K562 (cell line): ENCODE data around the gene HEXIM2. TPM values are rescaled to one million over a fixed set of nuclear protein-coding genes. Genes with fewer than 3 reads are reported as not detected.

Source experiments
- CUX1 ChIP-seq: fragments of 200-800 bp; sonication (Bioruptor generic); IDR thresholded peaks from 2 replicates; pipeline ENCODE4 v1.6.1; 2016; ENCODE audit warnings: missing genetic modification characterization, missing compliant biosample characterization
- E2F4 ChIP-seq: sonication (generic); formaldehyde crosslinking; IDR thresholded peaks from 2 replicates; pipeline ENCODE4 v1.8.0; 2022; ENCODE audit warnings: mild to moderate bottlenecking, low read depth, missing genetic modification reagents
- E2F8 ChIP-seq: fragments of 450-650 bp; IDR thresholded peaks from 2 replicates; pipeline ENCODE4 v1.7.1; 2018; ENCODE audit warnings: mild to moderate bottlenecking, low read depth; ENCODE audit not compliant: partially characterized antibody
- EGR1 ChIP-seq: fragments of 450-650 bp; conservative IDR thresholded peaks from 2 replicates; pipeline ENCODE4 v1.6.1; 2017; ENCODE audit warnings: mild to moderate bottlenecking
- ELF2 ChIP-seq: fragments of 250-450 bp; sonication (Bioruptor Pico); IDR thresholded peaks from 2 replicates; pipeline ENCODE4 v1.5.0; 2021; ENCODE audit warnings: mild to moderate bottlenecking
- GMEB1 ChIP-seq: fragments of 250-450 bp; sonication (Bioruptor Pico); IDR thresholded peaks from 2 replicates; pipeline ENCODE4 v1.4.0; 2020; ENCODE audit warnings: mild to moderate bottlenecking
- HOMEZ ChIP-seq: fragments of 250-450 bp; sonication (Bioruptor Pico); IDR thresholded peaks from 2 replicates; pipeline ENCODE4 v1.4.0; 2020; ENCODE audit warnings: mild to moderate bottlenecking, moderate library complexity
- MTF1 ChIP-seq: fragments of 250-450 bp; sonication (Bioruptor Pico); IDR thresholded peaks from 2 replicates; pipeline ENCODE4 v1.9.0; 2021; ENCODE audit warnings: moderate library complexity, mild to moderate bottlenecking, inconsistent platforms, borderline replicate concordance
- OTX1 ChIP-seq: fragments of 450-650 bp; formaldehyde crosslinking; IDR thresholded peaks from 2 replicates; pipeline ENCODE4 v1.4.0; 2022; ENCODE audit warnings: mild to moderate bottlenecking
- WHSC1 ChIP-seq: IDR thresholded peaks from one replicate; pipeline ENCODE4 v1.6.1; 2012; ENCODE audit warnings: low read length, control low read depth, inconsistent platforms
- ZNF280B ChIP-seq: fragments of 250-450 bp; sonication (Bioruptor Pico); IDR thresholded peaks from 2 replicates; pipeline ENCODE4 v1.5.1; 2021; ENCODE audit warnings: mild to moderate bottlenecking
- polyA plus RNA-seq, 8 experiments: library from polyadenylated mRNA; depleted of rRNA in 4 of 8; stranded (reverse) in 5 of 8; unstranded in 3 of 8; fragments of >200 nt; fragmentation: Nextera tagmentation in 2 of 8; fragmentation: Illumina TruSeq in 1 of 8; extraction: Ambion mirVana in 2 of 8; extraction: Trizol in 1 of 8; gene quantifications; 2 replicates each; pipeline versions ENCODE4 v1.2.1 to v1.2.3, GENCODE V29; 2011 to 2014; ENCODE audit warnings: inconsistent platforms in 1 of 8, missing spikeins in 1 of 8
- total RNA-seq, 7 experiments: library from RNA; depleted of rRNA in 6 of 7; stranded (reverse); fragments of >200 nt in 6 of 7; fragmentation: Illumina TruSeq in 2 of 7; extraction: Trizol in 2 of 7; gene quantifications; 2 replicates each; pipeline versions ENCODE4 v1.2.1 to v1.2.3, GENCODE V29; 2011 to 2021; ENCODE audit warnings: low replicate concordance in 1 of 7

HEXIM2 gene
- total and polyA plus RNA-seq, 9 of the 15 experiments (the other 6 are each of a cell fraction or from before 2014, with no cell fraction given) = 0.69 to 3.4 (median 1.1) TPM; not detected in 2

GRCh38 chr17:45147581-45148182, 14.0 kb upstream of the HEXIM2 start (continued):
- TF ChIP-seq E2F4 (CRISPR knock-in tag) (no peak), OTX1 (CRISPR knock-in tag) (peak; percentile 72), E2F8 (peak; percentile 61), WHSC1 (no peak), HOMEZ (CRISPR knock-in tag) (no peak), MTF1 (CRISPR knock-in tag) (0 out of 2 replicates have a peak, but pooled peaks have one; percentile 57), ELF2 (peak; percentile 54; the same call in 1 of the 2 replicates), CUX1 (CRISPR knock-in tag) (no peak; the same call in 1 of the 2 replicates), ZNF280B (no peak), EGR1 (peak; percentile 87), GMEB1 (CRISPR knock-in tag) (peak; percentile 21)
